ENCODE measurements around the gene NELFCD.

- TF ChIP-seq, protein P1, sequence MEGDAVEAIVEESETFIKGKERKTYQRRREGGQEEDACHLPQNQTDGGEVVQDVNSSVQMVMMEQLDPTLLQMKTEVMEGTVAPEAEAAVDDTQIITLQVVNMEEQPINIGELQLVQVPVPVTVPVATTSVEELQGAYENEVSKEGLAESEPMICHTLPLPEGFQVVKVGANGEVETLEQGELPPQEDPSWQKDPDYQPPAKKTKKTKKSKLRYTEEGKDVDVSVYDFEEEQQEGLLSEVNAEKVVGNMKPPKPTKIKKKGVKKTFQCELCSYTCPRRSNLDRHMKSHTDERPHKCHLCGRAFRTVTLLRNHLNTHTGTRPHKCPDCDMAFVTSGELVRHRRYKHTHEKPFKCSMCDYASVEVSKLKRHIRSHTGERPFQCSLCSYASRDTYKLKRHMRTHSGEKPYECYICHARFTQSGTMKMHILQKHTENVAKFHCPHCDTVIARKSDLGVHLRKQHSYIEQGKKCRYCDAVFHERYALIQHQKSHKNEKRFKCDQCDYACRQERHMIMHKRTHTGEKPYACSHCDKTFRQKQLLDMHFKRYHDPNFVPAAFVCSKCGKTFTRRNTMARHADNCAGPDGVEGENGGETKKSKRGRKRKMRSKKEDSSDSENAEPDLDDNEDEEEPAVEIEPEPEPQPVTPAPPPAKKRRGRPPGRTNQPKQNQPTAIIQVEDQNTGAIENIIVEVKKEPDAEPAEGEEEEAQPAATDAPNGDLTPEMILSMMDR (IDR thresholded peaks at IDR 0.05): no peak
- no peak for TF ChIP-seq EP300 (IDR thresholded peaks at IDR 0.05; ENCODE audit: low read depth)
Measured at GRCh38 chr20:58980711-58981627, at the start of gene NELFCD.

Measured in transverse colon (tissue), 3 donors.